Measurements from ENCODE around the gene RPA4. TPM values are rescaled to one million over a fixed set of nuclear protein-coding genes. Genes with fewer than 3 reads are reported as not detected.

RPA4 gene
- total and polyA plus RNA-seq, 2 donors (not counting 1 experiment from before 2014, with no cell fraction given): 0.31 to 2.7 TPM

DNA sequence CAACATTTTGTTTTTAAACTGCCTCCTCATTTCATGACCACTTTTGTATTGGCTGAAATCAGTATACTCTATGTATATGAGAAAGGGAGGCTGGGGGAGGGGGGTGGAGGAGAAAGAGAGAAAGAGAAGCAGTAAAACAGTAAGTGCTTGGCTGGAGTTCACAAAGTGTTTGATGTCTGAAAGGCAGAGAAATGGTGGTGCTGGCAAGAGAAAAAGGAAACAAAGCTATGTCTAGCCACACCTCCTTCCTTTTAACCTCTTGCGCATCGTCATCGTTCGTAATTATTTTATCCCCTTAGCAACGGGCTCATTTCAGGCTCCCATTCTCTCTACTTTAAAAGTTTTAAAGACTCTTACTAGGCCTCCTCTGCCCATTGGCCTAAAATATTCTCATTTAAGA is 25.6 kb downstream of the RPA4 start:
- Mint-ChIP-seq H3K4me1 (no peaks in the 10 kb centered on the region), H3K27me3 (no peaks in the 10 kb centered on the region), H3K27ac (no peak overlapping the region), H3K4me3 (no peak overlapping the region), H3K9me3 (ENCODE audit: insufficient read depth) (no peaks in the 10 kb centered on the region)
- ATAC-seq (ENCODE audit: low read depth) (no peak), DNase-seq (no peak)
- H3K4me2 ChIP-seq (replicated peaks; ENCODE audit: low read depth, low read length, poor library complexity, severe bottlenecking): no peak overlapping the region
- POLR2A ChIA-PET: no interaction called here
- H2AFZ ChIP-seq (ENCODE audit: insufficient read depth, low read depth, low read length, poor library complexity, severe bottlenecking): no peak overlapping the region
- no peaks in the 10 kb centered on the region for H3K79me2 ChIP-seq (ENCODE audit: control insufficient read depth, insufficient read depth, low read length)
- no peaks in the 10 kb centered on the region for H3K4me1 ChIP-seq (ENCODE audit: control insufficient read depth in 2 of 2, insufficient read depth in 2 of 2, low read length in 2 of 2)
- no peak overlapping the region for H3K27ac ChIP-seq (ENCODE audit: low read length in 2 of 2)
- H3K9ac ChIP-seq (ENCODE audit: low read length): no peak overlapping the region
- no peaks in the 10 kb centered on the region for H3K27me3 ChIP-seq (replicated peaks in 1 of 4; ENCODE audit: control extremely low read depth in 1 of 4, control insufficient read depth in 3 of 4, insufficient read depth in 4 of 4, low read length in 3 of 4)
- no peak overlapping the region for H3K4me3 ChIP-seq (ENCODE audit: control extremely low read depth in 1 of 5, extremely low read depth in 1 of 5, insufficient read depth in 1 of 5, low read depth in 2 of 5, low read length in 4 of 5)
- H4K20me1 ChIP-seq (ENCODE audit: control insufficient read depth, insufficient read depth, low read length, poor library complexity, severe bottlenecking): no peaks in the 10 kb centered on the region
- WGBS (ENCODE audit: insufficient coverage): no CpG with 5 or more reads among the region's 5 CpGs
- TF ChIP-seq EZH2 (IDR thresholded peaks at IDR 0.05; ENCODE audit: borderline replicate concordance, insufficient read depth, low read depth, low read length, poor library complexity, severe bottlenecking): no peak
- no peak for TF ChIP-seq CTCF (IDR thresholded peaks at IDR 0.05)
- CTCF ChIA-PET: no interaction called here
- H3K36me3 ChIP-seq (replicated peaks in 1 of 2; ENCODE audit: control extremely low read depth in 1 of 2, control insufficient read depth in 1 of 2, extremely low read depth in 1 of 2, insufficient read depth in 2 of 2, low read length in 1 of 2): no peaks in the 10 kb centered on the region
- H3K9me3 ChIP-seq (ENCODE audit: control extremely low read depth in 1 of 3, control insufficient read depth in 2 of 3, insufficient read depth in 1 of 3, low read length in 2 of 3): no peaks in the 10 kb centered on the region
- intact Hi-C loops (cut with micrococcal nuclease): no loop called here

DNA sequence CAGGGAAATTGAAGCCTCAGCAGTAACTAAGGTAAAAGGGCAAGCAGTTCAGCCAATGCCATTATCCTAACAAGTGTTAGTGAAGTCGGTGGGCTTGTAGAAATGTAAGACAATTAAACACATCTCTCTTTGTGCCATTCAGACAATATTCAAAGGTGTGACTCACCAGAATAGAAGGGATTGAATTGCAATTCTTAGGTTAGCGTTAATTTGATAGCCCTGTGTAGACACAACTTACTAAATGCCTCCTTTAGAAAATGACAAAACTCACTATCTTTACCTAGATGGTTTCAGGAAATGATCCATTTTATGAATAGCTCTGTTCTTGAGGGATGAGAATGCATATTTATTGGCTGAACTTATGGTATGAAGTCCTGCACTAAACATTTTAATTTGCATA is 35.2 kb downstream of the RPA4 start:
- Histone ChIP-seq H3K4me3 (ENCODE audit: control extremely low read depth in 1 of 5, extremely low read depth in 1 of 5, insufficient read depth in 1 of 5, low read depth in 2 of 5, low read length in 4 of 5) (no peak overlapping the region), H2AFZ (ENCODE audit: insufficient read depth, low read depth, low read length, poor library complexity, severe bottlenecking) (no peak overlapping the region), H4K20me1 (ENCODE audit: control insufficient read depth, insufficient read depth, low read length, poor library complexity, severe bottlenecking) (no peaks in the 10 kb centered on the region), H3K4me1 (ENCODE audit: control insufficient read depth in 2 of 2, insufficient read depth in 2 of 2, low read length in 2 of 2) (no peaks in the 10 kb centered on the region), H3K36me3 (replicated peaks in 1 of 2; ENCODE audit: control extremely low read depth in 1 of 2, control insufficient read depth in 1 of 2, extremely low read depth in 1 of 2, insufficient read depth in 2 of 2, low read length in 1 of 2) (no peaks in the 10 kb centered on the region), H3K27ac (ENCODE audit: low read length in 2 of 2) (no peak overlapping the region), H3K27me3 (replicated peaks in 1 of 4; ENCODE audit: control extremely low read depth in 1 of 4, control insufficient read depth in 3 of 4, insufficient read depth in 4 of 4, low read length in 3 of 4) (no peaks in the 10 kb centered on the region), H3K4me2 (replicated peaks; ENCODE audit: low read depth, low read length, poor library complexity, severe bottlenecking) (no peak overlapping the region), H3K9me3 (ENCODE audit: control extremely low read depth in 1 of 3, control insufficient read depth in 2 of 3, insufficient read depth in 1 of 3, low read length in 2 of 3) (no peaks in the 10 kb centered on the region), H3K9ac (ENCODE audit: low read length) (no peak overlapping the region), H3K79me2 (ENCODE audit: control insufficient read depth, insufficient read depth, low read length) (no peaks in the 10 kb centered on the region)
- Mint-ChIP-seq H3K27me3 (no peaks in the 10 kb centered on the region), H3K4me3 (no peak overlapping the region), H3K9me3 (ENCODE audit: insufficient read depth) (no peaks in the 10 kb centered on the region), H3K27ac (no peak overlapping the region), H3K4me1 (no peaks in the 10 kb centered on the region)
- intact Hi-C loops (cut with micrococcal nuclease): no loop called here
- no peak for TF ChIP-seq EZH2 (IDR thresholded peaks at IDR 0.05; ENCODE audit: borderline replicate concordance, insufficient read depth, low read depth, low read length, poor library complexity, severe bottlenecking)
- TF ChIP-seq CTCF (IDR thresholded peaks at IDR 0.05): no peak
- WGBS (ENCODE audit: insufficient coverage): no CpG with 5 or more reads among the region's 2 CpGs
- CTCF ChIA-PET: no interaction called here
- POLR2A ChIA-PET: no interaction called here
- ATAC-seq (ENCODE audit: low read depth) (no peak), DNase-seq (no peak)
